Measurements from ENCODE around the gene ADAMTS13. TPM values are rescaled to one million over a fixed set of nuclear protein-coding genes. Genes with fewer than 3 reads are reported as not detected.

The ADAMTS13 gene
- total RNA-seq, 4 donors from 2014 or later, result 1.9 to 2.2 (median 2.0) TPM; not detected in 1

DNA sequence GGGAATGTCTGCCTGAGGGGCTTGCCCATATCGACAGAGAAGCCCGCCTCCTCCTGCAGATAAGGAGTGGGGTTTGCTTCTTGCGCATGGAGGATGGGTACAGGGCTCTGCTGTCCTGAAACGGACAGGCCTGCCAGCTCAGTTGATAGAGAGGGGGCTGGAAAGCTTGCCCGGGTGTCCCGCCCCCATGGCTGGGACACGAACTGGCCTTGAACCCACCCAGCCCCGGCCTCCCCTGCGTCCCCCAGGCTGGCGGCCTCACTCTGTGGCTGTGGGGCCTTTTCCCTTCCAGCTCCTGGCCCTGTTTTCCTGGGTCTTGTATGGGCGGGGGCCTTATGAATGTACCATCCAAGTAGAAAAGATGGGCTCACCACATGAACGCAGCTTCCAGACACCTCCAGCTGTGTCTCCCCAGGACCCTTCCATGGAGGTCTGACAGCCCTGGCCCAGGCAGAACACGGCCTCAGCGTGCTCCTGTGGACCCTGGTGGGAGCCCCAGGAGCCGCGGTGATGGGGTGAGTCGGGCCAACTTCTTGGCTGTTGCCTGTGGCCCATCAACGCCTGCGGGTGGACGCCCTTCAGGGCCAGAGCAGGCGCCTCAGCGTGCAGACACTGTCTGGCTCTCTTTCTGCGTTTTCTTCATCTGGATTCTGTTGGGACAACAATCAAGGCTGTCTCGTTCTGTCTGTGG lies 72.6 kb downstream of the ADAMTS13 start:
- TF ChIP-seq, protein P1, sequence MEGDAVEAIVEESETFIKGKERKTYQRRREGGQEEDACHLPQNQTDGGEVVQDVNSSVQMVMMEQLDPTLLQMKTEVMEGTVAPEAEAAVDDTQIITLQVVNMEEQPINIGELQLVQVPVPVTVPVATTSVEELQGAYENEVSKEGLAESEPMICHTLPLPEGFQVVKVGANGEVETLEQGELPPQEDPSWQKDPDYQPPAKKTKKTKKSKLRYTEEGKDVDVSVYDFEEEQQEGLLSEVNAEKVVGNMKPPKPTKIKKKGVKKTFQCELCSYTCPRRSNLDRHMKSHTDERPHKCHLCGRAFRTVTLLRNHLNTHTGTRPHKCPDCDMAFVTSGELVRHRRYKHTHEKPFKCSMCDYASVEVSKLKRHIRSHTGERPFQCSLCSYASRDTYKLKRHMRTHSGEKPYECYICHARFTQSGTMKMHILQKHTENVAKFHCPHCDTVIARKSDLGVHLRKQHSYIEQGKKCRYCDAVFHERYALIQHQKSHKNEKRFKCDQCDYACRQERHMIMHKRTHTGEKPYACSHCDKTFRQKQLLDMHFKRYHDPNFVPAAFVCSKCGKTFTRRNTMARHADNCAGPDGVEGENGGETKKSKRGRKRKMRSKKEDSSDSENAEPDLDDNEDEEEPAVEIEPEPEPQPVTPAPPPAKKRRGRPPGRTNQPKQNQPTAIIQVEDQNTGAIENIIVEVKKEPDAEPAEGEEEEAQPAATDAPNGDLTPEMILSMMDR (IDR thresholded peaks at IDR 0.05; ENCODE audit: low read depth), result no peak

DNA sequence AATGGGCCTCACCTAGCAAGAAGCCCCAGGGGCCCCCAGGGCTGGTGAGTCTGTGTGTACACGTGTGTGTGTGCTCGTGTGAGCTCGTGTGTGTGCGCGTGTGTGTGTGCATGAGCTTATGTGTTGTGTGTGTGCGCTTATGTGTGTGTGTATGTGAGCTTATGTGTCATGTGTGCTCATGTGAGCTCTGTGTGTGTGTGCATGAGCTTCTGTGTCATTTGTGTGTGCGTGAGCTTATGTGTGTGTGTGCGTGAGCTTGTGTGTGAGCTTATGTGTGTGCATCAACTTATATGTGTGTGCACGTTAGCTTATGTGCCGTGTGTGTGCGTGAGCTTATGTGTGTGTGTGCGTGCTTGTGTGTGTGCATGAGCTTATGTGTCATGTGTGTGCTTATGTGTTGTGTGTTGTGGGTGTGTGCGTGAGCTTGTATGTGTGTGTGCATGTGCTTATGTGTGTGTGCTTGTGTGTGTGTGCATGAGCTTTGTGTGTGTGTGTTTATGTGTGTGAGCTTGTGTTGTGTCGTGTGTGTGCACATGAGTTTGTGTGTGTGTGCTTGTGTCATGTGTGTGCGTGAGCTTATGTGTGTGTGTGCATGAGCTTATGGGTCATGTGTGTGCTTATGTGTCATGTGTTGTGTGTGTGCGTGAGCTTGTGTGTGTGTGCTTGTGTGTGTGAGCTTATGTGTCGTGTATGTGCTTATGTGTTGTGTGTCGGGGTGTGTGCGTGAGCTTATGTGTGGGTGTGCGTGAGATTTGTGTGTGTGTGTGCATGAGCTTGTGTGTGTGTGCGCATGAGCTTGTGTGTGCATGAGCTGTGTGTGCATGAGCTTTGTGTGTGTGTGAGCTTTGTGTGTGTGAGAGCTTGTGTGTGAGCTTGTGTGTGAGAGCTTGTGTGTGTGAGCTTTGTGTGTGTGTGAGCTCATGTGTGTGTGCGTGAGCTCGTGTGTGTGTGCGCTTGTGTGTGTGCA lies 73.4 kb downstream of the ADAMTS13 start:
- TF ChIP-seq, protein P1 (IDR thresholded peaks at IDR 0.05; ENCODE audit: low read depth), result no peak

GRCh38 chr9:133496861-133497842 lies 75.0 kb downstream of the ADAMTS13 start:
- TF ChIP-seq, protein P1 (IDR thresholded peaks at IDR 0.05; ENCODE audit: low read depth), result no peak

- TF ChIP-seq, protein P1 (IDR thresholded peaks at IDR 0.05; ENCODE audit: low read depth), result no peak
Measured at GRCh38 chr9:133499132-133499891, 77.1 kb downstream of the ADAMTS13 start.

GRCh38 chr9:133499892-133500270 lies 77.7 kb downstream of the ADAMTS13 start:
- TF ChIP-seq, protein P1 (IDR thresholded peaks at IDR 0.05; ENCODE audit: low read depth), result no peak

GRCh38 chr9:133502112-133502511 lies 79.9 kb downstream of the ADAMTS13 start:
- TF ChIP-seq, protein P1 (IDR thresholded peaks at IDR 0.05; ENCODE audit: low read depth), result no peak
